Gastrocnemius medialis (tissue), 4 donors: ENCODE data around the gene PGP.

Experiments
- POLR2A ChIP-seq, 2 donors: fragments of 450-650 bp; IDR thresholded peaks; one replicate each; pipeline ENCODE4 v1.6.1; 2017; ENCODE audit warnings: antibody characterized with exemption in 2 of 2, mild to moderate bottlenecking in 2 of 2, moderate library complexity in 2 of 2
- TF ChIP-seq, protein P1 (sequence below), 5 experiments: fragments of 450-650 bp in 3 of 5; fragments of 200-600 bp in 2 of 5; sonication (generic) in 2 of 5; IDR thresholded peaks in 4 of 5; conservative IDR thresholded peaks in 1 of 5; 1 replicate in 4 of 5; 2 replicates in 1 of 5; pipeline ENCODE4 v1.5.1; 2016 to 2019; ENCODE audit warnings: antibody characterized with exemption in 5 of 5, mild to moderate bottlenecking in 3 of 5, moderate library complexity in 3 of 5

DNA sequence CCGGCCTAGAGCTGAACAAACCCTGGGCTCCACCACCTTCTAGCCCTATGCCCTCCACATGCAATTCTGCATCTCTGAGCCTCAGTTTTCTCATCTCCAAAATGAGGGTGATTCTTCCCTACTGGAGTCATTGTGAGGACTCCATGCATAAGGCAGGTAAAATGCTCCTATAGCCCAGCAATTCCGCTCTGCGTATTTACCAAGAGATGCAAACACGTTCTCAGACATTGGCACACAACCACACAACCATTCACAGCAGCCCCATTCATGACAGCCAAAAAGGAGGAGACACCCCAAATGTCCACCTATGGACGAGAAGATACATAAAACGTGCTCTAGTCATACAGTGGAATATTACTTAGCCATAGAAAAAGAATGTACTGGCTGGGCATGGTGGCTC is 14.3 kb downstream of the PGP start:
- TF ChIP-seq, protein P1, sequence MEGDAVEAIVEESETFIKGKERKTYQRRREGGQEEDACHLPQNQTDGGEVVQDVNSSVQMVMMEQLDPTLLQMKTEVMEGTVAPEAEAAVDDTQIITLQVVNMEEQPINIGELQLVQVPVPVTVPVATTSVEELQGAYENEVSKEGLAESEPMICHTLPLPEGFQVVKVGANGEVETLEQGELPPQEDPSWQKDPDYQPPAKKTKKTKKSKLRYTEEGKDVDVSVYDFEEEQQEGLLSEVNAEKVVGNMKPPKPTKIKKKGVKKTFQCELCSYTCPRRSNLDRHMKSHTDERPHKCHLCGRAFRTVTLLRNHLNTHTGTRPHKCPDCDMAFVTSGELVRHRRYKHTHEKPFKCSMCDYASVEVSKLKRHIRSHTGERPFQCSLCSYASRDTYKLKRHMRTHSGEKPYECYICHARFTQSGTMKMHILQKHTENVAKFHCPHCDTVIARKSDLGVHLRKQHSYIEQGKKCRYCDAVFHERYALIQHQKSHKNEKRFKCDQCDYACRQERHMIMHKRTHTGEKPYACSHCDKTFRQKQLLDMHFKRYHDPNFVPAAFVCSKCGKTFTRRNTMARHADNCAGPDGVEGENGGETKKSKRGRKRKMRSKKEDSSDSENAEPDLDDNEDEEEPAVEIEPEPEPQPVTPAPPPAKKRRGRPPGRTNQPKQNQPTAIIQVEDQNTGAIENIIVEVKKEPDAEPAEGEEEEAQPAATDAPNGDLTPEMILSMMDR (IDR thresholded peaks at IDR 0.05 in 4 of 5, conservative IDR thresholded peaks at IDR 0.05 in 1 of 5) = no peak
- no peak for TF ChIP-seq POLR2A (IDR thresholded peaks at IDR 0.05)
